GM21529 (cell line): ENCODE data around the gene POP5.

Experiments used
- ATAC-seq: cut with Tn5 transposase; IDR thresholded peaks from one replicate; pipeline ENCODE4 v1.9.1; 2021; ENCODE audit not compliant: unreplicated experiment

POP5 gene

GRCh38 chr12:120590741-120591407 lies 9.7 kb upstream of the POP5 start:
- ATAC-seq: no peak

GRCh38 chr12:120588948-120589930 lies 8.0 kb upstream of the POP5 start:
- no peak for ATAC-seq

- ATAC-seq: no peak
These were observed 7.2 kb upstream of the POP5 start for GRCh38 chr12:120588371-120588770.

GRCh38 chr12:120586860-120587259 lies 5.7 kb upstream of the POP5 start:
- no peak for ATAC-seq

GRCh38 chr12:120586206-120586605 lies 5.0 kb upstream of the POP5 start:
- ATAC-seq: no peak

- ATAC-seq: no peak
These were observed 3.3 kb upstream of the POP5 start for GRCh38 chr12:120584343-120585149.

- no peak for ATAC-seq
These were observed 2.4 kb upstream of the POP5 start for GRCh38 chr12:120583478-120584030.

GRCh38 chr12:120581998-120582397 lies 796 bp upstream of the POP5 start:
- ATAC-seq: no peak

GRCh38 chr12:120579179-120579578 lies 2.0 kb downstream of the POP5 start:
- ATAC-seq: no peak

GRCh38 chr12:120574106-120574505 lies 7.1 kb downstream of the POP5 start:
- no peak for ATAC-seq

- ATAC-seq: no peak
These were observed 7.6 kb downstream of the POP5 start for GRCh38 chr12:120573560-120573959.

GRCh38 chr12:120571299-120571698 lies 9.9 kb downstream of the POP5 start:
- ATAC-seq: no peak

- ATAC-seq: no peak
These were observed 17.7 kb downstream of the POP5 start for GRCh38 chr12:120563495-120563894.

- ATAC-seq: no peak
These were observed 18.3 kb downstream of the POP5 start for GRCh38 chr12:120562906-120563305.

- ATAC-seq: no peak
These were observed 23.6 kb downstream of the POP5 start for GRCh38 chr12:120557589-120557988.

GRCh38 chr12:120554678-120555077 lies 26.5 kb downstream of the POP5 start:
- ATAC-seq: no peak

- ATAC-seq: no peak
These were observed 35.2 kb downstream of the POP5 start for GRCh38 chr12:120546050-120546386.

GRCh38 chr12:120544691-120545090 lies 36.5 kb downstream of the POP5 start:
- ATAC-seq: no peak

- no peak for ATAC-seq
These were observed 39.0 kb downstream of the POP5 start for GRCh38 chr12:120542166-120542565.

- no peak for ATAC-seq
These were observed 40.8 kb downstream of the POP5 start for GRCh38 chr12:120540445-120540844.

GRCh38 chr12:120539303-120539702 lies 41.9 kb downstream of the POP5 start:
- no peak for ATAC-seq
